AG10803 (cell line): ENCODE data around the gene CSRP1.
"Not testable (repeated sequence)": the region's sequence is repeated elsewhere in the genome, so short reads cannot be mapped to it uniquely, and the experiment has no call there.

Source experiments
- DNase-seq: peaks from one replicate; pipeline ENCODE4 v3.0.0; 2010; ENCODE audit warnings: low read depth
- H3K4me3 ChIP-seq: 2 replicates; pipeline ENCODE4 v1.5.1; 2011; ENCODE audit warnings: mild to moderate bottlenecking, low read length, control low read depth
- TF ChIP-seq, protein P1 (sequence below): conservative IDR thresholded peaks from 2 replicates; pipeline ENCODE4 v1.5.1; 2011; ENCODE audit warnings: mild to moderate bottlenecking, low read length, control low read depth, inconsistent platforms

Gene CSRP1

DNA sequence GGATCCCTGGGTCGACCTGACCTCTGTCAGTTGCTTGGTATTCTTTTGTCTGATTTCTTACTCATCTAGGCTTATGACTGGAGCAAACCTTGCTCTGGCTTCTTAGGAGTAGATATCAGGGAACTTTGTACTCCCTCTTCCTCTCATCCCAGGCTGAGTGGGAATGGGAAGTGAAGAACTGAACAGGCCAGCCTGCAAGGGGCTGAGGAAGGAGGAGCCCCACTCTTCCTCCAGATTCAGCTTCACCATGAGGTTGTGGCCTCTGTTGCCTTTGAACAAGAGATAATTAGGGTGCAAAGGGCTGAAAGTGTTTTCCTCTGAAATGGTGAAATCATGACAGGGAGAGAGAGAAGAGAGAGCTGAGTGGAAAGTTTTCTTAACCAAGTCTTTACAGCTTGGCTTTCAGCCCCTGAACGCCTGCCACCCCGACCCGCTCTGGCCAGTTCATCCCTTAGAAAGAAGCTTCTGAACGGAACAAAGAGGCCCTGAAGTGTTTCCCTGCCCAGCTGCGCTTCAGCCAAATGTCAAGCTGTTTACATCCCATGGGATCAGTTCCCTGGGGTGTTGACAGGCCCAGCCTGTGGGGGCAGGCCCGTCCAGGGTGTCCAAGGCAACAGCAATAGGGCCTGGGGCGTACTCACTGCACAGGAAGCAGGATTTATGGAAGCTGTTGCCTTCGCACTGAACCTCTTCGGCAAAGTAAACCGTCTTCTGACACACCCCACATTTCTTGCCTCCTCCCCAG is 11.2 kb downstream of the CSRP1 start:
- 0 out of 2 replicates have a peak overlapping the region, but pooled peaks have one; percentile 13 for H3K4me3 ChIP-seq
- TF ChIP-seq, protein P1, sequence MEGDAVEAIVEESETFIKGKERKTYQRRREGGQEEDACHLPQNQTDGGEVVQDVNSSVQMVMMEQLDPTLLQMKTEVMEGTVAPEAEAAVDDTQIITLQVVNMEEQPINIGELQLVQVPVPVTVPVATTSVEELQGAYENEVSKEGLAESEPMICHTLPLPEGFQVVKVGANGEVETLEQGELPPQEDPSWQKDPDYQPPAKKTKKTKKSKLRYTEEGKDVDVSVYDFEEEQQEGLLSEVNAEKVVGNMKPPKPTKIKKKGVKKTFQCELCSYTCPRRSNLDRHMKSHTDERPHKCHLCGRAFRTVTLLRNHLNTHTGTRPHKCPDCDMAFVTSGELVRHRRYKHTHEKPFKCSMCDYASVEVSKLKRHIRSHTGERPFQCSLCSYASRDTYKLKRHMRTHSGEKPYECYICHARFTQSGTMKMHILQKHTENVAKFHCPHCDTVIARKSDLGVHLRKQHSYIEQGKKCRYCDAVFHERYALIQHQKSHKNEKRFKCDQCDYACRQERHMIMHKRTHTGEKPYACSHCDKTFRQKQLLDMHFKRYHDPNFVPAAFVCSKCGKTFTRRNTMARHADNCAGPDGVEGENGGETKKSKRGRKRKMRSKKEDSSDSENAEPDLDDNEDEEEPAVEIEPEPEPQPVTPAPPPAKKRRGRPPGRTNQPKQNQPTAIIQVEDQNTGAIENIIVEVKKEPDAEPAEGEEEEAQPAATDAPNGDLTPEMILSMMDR: no peak
- peak; percentile 73 for DNase-seq

DNA sequence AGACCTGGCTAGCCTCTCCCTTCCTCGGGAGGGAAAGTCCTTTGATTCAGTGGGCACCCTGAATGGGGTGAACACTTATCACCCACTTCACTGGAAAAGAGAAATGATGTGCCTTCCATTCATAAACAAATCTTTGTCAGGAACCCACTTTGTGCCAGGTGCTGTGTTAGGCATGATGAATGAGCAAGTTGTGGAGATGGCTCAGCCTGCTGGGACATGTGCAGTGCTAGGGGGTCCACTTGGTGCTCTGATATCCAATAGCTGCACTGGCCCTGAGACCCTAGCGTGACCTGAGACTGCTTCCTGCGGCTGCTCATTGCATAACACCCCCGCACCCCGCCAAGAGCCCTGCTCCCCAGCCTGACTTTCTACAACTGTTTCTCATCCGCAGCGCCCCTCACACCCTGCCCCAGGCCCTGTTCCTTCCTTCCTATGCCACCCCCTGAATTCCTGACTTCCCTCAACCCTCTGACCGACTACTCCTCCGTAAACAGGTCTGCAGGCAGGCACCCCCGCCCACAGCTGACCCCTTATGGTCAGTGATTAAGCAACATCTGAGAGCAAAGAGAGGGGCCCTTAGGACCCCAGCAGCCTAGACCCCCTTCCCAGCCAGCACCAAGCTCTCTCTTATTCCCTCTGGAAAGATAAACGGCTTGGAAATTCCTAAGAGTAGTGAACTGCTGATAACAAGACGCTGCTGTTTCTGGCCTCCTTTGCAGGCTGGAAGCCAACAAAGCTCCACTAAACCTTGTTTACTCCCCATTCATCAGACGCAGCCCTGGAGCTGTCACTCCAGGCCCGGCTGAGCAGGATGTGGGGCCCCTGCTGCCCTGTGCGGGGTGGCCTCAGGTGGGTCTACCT is 12.9 kb downstream of the CSRP1 start:
- TF ChIP-seq, protein P1: no peak
- H3K4me3 ChIP-seq: no peak overlapping the region
- no peak for DNase-seq

DNA sequence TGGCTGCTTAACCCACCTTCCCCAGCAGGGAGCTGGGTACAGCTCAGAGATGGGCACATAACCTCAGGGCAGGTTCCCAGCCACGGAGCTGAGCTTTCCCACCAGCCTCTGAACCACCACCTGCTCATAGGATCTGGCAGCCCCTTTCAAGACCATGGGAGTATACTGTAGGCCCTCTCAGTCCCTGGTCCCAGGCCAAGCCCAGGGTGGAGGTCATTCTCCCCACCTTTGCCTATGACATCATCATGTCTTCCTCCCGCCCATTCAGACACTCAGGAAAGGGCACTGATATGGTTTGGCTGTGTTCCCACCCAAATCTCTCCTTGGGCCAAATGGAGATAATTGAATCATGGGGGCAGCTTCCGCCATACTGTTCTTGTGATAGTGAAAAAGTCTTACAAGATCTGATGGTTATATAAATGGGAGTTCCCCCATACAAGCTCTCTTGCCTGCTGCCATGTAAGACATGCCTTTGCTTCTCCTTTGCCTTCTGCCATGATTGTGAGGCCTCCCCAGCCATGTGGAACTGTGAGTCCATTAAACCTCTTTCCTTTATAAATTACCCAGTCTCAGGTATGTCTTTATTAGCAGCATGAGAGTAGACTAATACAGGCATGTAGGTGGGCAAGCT is 13.8 kb downstream of the CSRP1 start:
- not testable (repeated sequence) for DNase-seq

DNA sequence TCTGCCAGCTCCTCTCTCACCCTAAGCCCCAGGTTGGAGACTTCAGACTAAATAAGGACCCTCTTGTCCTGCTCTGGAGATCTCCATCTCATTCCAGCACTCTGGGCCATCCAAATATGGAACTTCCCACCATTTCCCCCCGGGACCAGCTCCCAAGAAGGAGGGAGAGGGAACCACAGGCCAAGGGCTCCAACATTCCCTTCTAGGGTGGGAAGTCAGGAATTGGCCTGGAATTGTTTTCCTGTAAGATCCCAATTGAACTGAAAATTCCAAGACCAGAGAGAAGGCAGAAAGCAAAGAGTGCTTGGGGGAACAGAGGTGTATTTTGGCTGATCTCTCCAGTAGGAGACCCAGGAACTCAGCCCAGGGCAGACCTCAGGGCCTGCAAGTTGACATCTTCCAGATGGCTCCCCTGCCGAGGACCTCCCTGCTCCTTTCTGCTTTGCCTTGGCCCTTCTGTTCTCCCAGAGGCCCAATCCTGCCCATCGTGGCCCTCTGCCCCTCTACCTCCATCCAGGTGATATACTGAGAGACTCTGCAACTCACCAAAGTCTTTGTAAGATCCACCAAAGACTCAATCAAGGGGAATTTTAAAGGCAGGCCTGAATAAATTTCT is 14.9 kb downstream of the CSRP1 start:
- no peak for DNase-seq
- TF ChIP-seq, protein P1: no peak
- no peak overlapping the region for H3K4me3 ChIP-seq

More for the DNA sequence above, 13.8 kb downstream of the CSRP1 start:
- H3K4me3 ChIP-seq: not testable (repeated sequence)

DNA sequence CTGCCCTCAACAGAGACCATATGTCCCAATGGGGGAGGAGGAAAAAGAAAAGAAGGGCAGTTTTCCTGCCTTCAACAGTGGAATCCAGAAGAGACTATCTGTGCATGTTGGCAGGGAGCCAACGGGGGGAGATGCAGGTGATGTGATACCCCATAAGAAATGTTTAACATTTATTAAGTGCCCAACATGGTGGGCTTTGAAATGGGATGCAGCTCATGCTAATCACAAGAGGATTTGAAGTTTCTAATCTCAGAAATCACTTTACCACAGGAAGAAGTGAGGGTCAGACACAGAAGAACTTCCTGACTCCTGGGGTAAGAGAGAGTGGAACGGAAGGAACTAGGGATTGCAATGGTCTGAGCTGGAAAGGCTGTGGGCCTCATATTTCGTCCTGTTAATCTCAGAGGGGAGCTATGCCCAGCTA is 16.2 kb downstream of the CSRP1 start:
- TF ChIP-seq, protein P1: no peak
- DNase-seq: no peak
- H3K4me3 ChIP-seq: no peak overlapping the region

DNA sequence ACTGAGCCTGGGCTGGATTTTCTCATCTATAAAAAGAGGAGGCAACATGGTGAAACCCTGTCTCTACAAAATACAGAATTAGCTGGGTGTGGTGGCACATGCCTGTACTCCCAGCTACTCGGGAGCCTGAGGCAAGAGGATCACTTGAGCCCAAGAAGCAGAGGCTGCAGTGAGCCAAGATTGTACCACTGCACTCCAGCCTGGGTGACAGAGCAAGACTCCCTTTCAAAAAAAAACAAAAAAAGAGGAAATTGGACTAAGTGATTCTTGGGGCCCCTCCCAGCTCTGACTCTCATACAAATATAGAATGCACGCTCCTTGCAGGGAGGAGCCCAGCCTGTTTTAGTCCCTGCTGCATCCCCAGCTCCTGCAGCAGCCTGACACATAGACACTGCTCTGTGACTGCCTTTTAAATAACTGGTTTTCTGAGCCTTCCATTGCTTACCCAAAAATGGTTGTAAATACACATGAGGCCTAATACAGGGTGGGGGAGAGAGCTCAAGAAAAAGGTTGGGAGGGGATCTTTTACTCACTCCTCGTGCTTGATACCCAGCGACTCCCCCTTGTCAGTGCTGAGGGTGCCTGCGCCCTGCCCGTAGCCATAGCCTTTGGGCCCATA is 17.2 kb downstream of the CSRP1 start:
- TF ChIP-seq, protein P1: no peak

More for the DNA sequence above, 17.2 kb downstream of the CSRP1 start:
- no peak for DNase-seq
- no peak overlapping the region for H3K4me3 ChIP-seq
